HG03139 (cell line): ENCODE measurements around the gene EEF2KMT.
"Not testable (repeated sequence)": the region's sequence is repeated elsewhere in the genome, so short reads cannot be mapped to it uniquely, and the experiment has no call there.

Source experiments
- ATAC-seq: cut with Tn5 transposase; IDR thresholded peaks from one replicate; pipeline ENCODE4 v1.9.1; 2021; ENCODE audit not compliant: unreplicated experiment

Gene EEF2KMT

DNA sequence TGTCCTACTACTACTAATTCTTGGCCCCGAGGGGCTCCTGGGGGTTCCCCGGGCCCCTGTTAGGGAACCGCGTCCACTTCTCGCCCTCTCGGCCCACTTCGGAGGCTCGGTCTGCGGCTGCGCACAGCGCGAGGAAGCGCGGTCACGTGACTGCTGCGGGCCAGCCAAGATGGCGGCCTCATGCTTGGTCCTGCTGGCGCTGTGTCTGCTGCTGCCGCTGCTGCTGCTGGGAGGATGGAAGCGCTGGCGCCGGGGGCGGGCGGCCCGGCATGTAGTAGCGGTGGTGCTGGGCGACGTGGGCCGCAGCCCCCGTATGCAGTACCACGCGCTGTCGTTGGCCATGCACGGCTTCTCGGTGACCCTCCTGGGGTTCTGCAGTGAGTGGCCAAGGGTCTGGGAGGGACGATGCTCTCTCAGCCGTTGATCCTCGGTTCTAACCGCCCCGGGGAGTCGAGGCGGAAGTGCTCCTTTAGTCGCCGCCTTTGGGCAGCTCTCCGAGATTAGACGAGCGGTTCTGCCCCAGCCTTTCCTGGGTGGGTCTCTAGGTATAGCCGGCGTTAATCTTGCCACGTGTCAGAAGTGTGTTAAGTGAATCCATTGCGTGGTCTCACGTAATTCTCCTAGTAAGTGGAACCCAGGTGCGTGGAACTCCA lies 25.8 kb downstream of the EEF2KMT start, which contains the start of gene ALG1:
Gene ALG1 (plus strand): TSS at position 163 of the 653 bp plus-strand sequence. CDS start 7 bp downstream, at position 170.
- ATAC-seq, result peak; percentile 73

DNA sequence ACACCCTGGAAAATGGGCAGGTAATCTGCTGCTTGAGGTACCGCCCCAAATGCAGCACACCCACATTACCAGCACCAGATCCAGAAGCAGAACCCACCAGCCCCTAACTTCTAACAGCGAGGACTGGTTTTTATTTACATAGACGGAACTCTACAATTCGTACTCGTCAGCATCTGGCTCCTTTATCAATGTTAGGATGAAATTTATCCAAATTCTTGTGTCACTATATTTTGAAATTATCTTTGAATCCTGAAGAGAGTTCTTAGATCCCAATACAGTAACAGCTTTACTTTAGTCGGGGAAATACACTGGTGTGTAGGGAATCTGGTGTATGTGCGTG lies 26.3 kb downstream of the EEF2KMT start:
- no peak for ATAC-seq

DNA sequence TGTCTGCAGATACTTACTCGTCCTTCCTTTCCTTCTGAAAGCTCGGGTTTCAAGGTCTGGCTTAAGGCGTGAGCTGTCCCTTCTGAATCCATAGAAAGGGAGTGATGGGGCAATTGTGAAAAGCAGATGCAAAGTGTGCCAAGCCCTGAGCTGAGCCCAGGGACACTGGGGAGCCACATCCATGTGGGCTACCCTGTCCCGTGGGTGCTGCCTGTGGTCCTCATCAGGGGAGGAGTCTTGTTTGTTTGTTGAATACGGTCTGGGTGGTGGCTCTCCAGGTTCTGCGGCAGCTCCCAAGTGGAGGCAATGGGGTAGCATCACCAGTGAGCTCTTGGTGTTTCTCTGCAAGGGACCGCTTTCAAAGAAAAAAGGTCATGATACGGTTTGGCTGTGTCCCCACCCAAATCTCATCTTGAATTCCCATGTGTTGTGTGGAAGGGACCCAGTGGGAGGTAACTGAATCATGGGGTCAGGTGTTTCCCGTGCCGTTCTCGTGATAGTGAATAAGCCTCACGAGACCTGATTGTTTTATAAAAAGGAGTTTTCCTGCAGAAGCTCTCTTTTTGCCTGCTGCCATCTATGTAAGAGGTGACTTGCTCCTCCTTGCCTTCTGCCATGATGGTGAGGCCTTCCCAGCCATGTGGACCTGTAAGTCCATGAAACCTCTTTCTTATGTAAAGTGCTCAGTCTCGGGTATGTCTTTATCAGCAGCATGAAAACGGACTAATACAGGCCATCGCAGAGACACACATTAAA lies 27.0 kb downstream of the EEF2KMT start:
- no peak for ATAC-seq

DNA sequence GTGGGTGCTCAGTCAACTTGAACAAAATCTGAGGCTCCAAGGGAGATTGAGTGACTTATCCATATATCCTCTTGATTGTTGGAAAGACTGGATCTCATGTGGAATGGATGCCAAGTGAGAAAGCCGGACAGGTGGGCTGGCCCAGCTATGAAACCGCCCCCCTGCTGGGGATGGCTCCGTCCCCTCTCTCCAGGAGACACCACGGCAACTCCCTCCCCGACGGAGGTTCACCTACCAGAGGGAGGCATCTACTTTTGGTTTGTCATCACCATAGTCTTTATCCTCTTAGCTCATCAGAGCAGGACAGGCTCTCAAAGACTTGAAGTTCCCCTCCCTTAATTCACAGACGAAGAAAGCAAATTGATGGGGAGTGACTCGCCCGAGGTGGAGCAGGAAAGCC lies 27.7 kb downstream of the EEF2KMT start:
- ATAC-seq, result no peak

DNA sequence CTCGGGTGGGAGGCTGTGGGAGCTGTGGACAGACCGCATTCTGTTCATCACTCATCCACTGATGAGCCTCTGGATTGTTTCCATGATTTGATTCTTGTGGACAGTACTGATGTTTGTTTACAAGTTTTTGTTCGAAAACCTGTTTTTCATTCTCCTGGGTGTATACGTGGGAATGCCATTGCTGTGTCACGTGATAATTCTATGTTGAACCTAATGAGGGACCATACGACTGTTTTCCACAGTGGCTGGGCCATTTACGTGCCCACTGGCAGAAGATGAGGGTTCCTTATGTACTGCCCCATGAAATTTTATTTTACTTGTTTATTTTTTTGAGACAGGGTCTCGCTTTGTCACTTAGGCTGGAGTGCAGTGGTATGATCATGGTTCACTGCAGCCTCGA lies 28.5 kb downstream of the EEF2KMT start:
- ATAC-seq, result no peak

DNA sequence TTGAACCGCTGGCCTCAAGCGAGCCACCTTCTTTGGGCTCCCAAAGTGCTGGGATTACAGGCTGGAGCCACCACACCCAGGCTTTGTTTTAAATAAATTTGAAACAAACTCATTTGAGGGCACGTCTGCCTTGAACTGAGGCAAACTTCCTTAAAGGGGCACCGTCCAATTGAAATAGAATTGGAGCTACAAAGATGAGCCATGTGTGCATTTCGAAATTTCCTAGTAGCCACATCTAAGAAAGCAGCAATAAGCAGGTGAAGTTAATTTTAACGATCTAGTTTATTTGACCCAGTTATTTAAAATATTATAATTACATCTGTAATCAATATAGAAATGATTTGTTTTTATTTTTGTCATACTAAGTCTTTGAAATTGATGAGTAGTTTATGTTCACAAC lies 31.1 kb downstream of the EEF2KMT start:
- no peak for ATAC-seq

DNA sequence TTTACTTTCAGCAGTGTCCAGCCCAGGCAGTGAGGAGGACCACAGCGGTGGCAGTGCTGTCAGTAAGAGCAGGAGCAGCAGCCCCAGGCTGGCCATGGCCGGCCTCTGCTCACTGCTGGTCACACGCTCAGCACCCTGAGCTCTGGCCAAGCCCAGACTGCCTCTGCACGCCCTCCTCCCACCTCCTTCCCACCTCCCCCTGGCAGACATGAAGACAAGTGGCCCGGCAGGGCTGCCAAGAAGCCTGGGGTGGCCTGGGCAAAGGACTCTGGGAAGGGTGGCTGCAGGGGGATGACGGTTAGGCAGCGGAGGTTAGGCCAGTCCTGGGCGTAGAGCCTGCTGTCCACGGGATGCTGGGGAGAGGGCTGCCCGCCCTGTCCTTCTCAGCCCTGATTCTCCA lies 31.8 kb downstream of the EEF2KMT start, which contains the start of gene C16orf89:
Gene C16orf89 (minus strand): TSS at position 144 of the 400 bp plus-strand sequence. CDS start 48 bp downstream, at position 96.
- ATAC-seq, result no peak

DNA sequence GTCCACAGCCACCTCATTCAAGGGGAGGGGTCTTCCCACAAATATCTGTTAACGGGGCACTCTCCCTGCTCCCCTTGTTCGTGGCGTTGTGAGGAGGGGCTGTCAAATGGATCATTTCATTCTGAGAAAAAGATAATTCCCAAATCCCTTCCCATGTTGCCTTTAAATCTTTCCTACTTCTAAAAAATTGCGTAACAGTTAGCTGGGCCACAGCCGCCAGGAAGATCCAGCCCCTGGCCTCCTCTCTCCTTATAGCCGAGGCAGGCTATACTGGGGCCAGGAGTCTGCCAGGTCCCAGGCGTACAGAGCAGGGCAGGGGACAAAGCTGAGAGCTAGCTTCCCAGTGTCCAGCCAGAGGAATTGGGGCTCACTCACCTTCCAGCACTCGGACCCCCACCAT lies 32.3 kb downstream of the EEF2KMT start:
- ATAC-seq, result no peak

DNA sequence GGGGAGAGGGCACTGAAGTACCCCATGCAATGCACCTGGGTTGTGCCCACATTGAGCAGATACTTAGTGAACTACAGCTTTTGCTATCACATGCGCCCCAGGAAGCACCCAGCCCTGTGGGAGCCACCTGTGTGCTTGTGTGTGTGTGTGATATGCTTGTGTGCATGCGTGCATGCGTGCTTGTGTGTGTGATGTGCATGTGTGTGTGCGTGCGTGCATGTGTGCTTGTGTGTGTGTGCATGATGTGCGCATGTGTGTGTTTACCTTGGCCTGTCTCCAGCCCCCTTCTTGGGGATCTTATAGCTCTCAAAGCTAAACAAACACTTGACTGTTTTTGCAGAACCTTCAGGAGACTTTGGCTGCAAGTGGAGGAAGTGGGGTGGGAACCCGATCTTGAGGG lies 32.7 kb downstream of the EEF2KMT start:
- no peak for ATAC-seq

DNA sequence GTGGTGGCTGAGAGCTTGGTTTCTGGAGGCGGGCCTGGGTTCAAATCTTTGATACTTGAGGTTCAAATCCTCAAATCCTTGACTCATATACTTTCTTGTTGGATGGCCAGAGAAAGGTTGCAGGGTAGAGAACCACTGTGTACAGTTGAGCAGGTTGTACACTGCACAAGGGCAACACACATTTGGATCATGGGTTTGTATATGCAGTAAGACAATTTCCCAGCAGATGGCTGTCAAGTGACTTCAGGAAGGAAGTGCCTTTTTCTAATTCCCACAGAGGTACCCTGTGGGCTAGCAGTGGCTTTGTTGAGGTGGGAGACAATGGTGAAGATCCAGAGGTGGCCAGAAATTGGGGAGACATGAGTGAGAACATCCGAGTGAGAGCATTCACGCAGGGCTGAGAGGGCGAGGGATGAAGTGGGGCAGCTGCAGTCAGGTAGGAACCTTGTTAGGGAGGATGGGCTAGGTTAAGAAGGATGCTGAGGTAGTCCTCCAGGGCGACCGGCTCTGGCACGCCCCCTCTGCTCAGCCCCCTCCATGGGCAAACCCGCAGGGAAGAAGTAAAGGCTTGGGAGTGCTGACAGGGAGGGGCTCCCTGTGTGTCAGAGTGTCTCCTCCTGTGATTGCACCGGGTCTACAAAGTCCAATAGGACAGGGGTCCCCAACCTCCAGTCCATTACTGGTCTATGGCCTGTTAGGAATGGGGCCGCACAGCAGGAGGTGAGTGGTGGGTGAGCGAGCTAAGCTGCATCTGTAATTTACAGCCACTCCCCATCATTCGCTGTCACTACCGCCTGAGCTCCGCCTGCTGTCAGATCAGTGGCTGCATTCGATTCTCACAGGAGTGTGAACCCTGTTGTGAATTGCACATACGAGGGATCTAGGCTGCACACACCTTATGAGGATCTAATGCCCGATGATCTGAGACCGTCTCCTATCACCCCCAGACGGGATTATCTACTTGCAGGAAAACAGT lies 34.5 kb downstream of the EEF2KMT start:
- ATAC-seq, result no peak

DNA sequence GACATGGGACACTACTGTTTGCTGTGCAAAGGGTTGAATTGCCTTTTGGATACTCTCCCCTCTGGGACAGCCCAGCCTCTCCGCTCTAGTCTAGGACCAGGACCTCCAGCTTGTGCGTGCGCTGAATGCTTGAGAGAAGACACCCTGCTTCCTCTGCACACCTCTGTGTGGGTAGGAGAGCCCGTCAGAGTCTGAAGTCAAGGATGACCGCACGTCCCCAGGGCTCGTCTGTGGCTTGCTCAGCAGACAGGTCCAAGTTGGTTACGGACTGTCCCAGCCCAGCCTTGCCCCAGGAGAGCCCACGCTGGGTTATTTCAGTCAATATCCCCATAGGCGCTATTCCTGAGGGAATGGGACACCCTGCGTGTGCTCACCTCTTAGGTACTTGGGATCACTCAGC lies 35.5 kb downstream of the EEF2KMT start:
- ATAC-seq, result no peak

DNA sequence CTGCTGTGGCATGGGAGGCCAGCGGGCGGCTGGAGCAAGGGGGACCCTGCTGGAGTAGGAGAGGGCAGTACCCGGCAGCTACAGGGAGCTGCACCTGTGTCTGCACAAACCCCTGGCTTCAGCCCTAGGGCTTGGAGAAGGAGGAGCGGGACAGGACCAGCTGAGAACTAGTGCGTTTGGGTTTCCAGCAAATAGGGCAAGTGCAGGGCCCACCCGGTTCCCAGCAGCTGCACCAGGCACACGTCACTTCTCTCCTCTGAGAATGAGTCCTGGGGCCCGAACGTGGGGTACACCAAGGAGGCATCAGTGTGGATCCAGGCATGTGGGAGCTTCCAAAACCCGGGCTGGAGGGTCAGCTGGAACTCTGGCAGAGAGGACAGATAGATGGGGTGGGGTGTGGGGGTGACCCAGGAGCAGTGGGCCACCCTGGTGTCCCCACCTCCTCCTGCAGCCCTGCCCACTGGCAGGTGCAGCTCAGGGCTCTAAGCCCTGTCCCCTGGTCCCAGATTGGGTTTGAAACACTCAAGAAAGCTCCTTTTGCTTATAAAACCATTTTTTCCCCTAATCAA lies 37.4 kb downstream of the EEF2KMT start:
- ATAC-seq, result no peak

DNA sequence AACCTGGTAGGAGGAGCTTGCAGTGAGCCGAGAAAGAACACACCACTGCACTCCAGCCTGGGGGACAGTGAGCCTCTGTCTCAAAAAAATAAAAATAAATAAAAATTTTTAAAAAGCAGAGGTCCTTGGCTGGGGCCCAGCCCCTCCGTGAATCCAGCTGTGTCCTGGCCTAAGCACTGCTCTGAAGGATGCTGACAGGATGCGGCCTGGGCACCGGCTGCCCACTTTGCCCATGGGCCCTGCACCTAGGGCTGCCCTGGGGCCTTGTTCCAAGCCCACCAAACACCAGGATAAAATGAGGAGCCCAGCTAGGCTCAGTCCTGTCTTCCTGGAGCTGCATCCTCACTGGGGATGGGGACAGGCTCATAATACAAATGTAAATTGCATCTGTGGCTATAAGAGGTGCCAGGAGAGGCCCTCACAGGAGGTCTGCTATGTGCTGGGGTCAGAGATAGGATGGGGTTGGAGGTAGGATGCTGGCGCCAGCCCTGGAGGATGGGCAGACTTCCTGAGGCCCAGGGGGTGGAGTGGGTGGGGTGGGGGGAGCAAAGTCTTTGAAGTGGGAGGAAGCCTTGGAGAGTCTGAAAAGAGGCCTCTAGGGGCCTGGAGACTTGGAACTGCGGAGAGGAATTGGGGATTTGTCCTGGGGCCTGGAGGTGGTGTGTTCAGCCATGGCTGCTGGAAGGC lies 38.1 kb downstream of the EEF2KMT start:
- ATAC-seq, result no peak

DNA sequence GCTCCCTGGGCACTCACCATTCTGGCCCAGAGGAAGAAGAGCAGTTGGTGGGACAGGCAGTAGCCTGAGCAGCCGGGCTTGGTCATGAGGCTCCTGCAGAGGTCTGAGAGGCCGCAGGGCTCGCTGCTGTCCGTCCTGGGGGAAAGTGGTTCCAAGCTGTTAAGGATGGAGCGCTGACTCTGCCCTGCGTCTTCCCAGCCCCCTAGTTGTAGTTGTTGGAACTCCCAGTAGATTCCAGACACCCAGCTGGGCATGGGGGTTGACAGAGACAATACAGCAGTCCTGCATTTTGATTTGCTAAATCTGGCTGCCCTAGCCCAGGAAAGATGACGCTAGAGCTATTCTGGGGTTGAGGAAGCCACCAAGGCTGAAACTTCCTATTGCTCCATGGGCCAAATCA lies 39.1 kb downstream of the EEF2KMT start:
- ATAC-seq, result no peak

DNA sequence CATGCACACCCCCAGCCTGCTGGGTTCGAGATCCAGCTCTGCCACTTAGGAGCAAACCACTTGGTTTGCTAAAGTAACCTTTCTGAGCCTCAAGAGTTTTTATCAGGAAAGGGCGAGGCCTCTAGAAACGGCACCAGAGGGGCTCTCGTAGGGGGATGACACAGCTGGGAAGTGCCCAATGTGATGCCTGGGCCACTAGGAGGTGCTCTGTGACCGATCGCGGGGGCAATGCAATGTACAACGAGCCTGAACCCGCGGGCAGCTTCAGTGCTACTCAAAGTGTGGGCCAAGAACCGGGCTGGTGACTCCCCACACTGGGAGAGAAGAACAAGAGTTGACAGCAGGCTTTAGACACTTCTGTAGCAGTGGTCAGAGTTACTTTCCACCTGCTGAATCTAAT lies 41.2 kb downstream of the EEF2KMT start:
- no peak for ATAC-seq

DNA sequence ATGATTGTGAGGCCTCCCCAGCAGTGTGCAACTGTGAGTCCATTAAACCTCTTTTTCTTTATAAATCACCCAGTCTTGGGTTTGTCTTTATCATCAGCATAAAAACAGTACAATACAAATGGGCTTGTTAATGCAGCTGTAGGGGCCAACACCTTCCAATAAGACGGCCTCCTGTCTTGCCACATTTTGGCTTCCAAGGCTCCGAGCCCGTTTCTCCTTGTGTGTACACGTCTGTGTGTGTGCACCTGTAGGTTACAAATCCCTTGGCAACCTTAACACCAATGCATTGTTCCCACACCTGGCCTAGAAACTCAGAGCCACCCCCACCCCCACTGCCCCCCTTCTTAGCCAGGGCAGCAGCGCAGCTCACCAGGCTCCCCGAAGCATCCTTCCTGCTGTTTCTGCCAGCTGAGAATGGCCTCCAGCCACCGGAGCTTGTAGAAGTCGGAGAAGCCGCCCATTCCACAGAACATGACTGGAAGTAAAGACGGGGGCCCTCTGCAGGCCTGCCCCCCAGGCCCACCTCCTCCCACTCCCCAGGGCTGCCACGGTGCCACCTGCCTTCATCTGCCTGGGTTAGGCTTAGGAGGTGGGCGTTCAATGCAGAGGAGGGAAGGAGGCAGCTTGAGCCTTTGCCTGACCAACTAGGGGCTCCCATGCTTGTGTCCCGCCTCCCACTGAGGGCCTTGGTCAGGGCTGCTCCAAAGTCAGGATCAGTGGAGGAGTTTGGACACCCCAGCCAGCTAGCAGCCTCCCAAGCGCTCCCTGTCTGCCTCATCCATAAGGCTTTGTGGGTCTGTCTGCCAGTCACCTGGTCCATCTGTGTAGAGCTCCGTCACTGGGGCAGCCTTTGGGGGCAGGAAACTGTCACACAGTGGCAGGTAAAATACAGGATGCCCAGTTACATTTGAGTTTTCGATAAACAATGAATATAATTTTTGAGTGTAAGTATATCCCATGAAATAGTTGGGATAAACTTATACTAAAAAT lies 42.4 kb downstream of the EEF2KMT start:
- ATAC-seq, result no peak

DNA sequence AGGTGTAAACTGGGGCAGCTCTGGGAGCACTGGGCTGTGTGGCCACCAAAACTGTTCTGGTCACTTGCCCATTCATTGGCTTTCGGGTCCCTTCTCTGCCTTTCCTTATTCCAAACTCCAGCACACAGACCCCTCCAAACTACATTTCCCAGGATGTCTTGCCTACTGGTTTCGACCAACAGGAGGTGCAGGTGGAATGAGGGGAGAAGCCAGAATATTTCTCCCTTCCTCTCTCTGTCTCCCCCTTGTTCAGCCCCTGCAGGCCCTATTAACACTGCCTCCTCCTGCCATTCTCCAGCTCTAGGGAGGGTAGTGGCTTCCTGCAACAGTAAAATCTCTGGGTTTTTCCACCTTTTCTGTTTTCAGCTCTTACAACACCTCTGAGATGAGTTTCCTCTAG lies 50.7 kb downstream of the EEF2KMT start:
- no peak for ATAC-seq

DNA sequence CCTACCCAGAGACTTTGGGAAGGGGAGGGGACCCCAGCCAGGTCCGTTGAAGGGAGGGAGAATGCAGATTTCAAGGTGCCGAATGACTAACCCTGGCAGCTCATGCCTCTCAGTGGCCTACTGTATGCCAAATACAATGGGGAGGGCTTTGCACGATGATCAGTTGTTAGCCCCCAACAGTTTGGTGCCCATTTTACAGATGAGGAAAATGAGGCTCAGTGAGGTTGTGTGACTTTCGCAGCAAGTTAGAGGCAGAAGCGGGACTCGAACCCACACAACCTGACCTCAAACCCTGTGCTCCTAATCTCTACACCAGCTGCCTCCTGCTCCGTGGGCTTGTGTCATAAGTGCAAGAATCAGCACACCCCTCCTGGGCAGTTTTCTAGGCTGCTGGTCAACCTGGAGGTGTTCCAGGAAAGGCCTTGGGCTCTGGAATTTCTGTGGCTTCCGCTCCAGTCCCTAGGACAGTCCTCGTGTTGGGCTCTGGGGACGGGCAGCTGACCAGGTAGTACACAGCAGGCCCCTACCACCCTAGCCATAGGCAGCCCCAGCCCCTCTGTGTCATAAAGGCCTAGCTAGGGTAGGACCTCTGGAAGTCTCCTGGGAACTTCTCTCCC lies 52.0 kb downstream of the EEF2KMT start:
- no peak for ATAC-seq

DNA sequence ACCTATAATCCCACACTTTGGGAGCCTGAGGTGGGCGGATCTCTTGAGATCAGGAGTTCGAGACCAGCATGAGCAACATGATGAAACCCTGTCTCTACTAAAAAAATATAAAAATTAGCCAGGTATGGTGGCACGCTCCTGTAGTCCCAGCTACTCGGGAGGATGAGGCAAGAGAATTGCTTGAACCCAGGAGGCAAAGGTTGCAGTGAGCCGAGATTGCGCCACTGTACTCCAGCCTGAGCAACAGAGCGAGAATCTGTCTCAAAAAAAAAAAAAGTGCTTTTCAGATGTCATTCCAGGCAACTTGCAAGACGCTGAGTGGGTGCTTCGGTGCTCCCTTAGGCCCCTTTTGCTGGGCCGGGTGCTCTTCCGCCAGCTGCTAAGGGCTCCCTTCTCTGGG lies 53.0 kb downstream of the EEF2KMT start:
- ATAC-seq, result not testable (repeated sequence)
